ENCODE results near the gene HDAC8. TPM values are rescaled to one million over a fixed set of nuclear protein-coding genes. Genes with fewer than 3 reads are reported as not detected.

HDAC8 gene
- total RNA-seq, 2 donors from 2014 or later: 12.0 to 13.0 TPM

DNA sequence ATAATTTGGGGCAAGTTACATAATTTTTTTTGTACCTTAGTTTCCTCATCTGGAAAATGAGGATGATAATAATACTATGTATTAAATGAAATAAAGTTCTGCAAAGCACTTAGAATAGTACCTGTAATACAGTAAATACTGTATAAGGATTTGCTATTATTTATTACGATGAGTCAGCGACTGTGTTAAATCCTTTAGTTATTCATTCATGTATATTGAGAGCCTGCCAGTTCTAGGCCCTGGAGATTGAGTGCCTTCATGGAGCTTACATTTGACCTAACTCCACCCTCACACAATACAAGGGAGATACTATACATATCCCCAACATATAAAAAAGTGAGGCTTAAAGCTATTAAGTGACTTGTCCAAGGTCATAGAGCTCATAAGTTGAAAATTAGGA, 199.9 kb downstream of the HDAC8 start:
- DNase-seq (ENCODE audit: low spot score): no peak
- TF ChIP-seq, protein P1, sequence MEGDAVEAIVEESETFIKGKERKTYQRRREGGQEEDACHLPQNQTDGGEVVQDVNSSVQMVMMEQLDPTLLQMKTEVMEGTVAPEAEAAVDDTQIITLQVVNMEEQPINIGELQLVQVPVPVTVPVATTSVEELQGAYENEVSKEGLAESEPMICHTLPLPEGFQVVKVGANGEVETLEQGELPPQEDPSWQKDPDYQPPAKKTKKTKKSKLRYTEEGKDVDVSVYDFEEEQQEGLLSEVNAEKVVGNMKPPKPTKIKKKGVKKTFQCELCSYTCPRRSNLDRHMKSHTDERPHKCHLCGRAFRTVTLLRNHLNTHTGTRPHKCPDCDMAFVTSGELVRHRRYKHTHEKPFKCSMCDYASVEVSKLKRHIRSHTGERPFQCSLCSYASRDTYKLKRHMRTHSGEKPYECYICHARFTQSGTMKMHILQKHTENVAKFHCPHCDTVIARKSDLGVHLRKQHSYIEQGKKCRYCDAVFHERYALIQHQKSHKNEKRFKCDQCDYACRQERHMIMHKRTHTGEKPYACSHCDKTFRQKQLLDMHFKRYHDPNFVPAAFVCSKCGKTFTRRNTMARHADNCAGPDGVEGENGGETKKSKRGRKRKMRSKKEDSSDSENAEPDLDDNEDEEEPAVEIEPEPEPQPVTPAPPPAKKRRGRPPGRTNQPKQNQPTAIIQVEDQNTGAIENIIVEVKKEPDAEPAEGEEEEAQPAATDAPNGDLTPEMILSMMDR (IDR thresholded peaks at IDR 0.05): no peak
- Histone ChIP-seq H3K27me3 (no peaks in the 10 kb centered on the region), H3K36me3 (no peaks in the 10 kb centered on the region), H3K4me3 (no peak overlapping the region), H3K27ac (no peak overlapping the region), H3K9me3 (no peaks in the 10 kb centered on the region), H3K4me1 (no peaks in the 10 kb centered on the region)

- H3K9me3 ChIP-seq: no peaks in the 10 kb centered on the region
- no peak for DNase-seq (ENCODE audit: low spot score)
- no peaks in the 10 kb centered on the region for H3K27me3 ChIP-seq
- no peak overlapping the region for H3K27ac ChIP-seq
- no peaks in the 10 kb centered on the region for H3K4me1 ChIP-seq
- TF ChIP-seq, protein P1 (IDR thresholded peaks at IDR 0.05): no peak
- H3K4me3 ChIP-seq: no peak overlapping the region
- H3K36me3 ChIP-seq: no peaks in the 10 kb centered on the region
Observed at GRCh38 chrX:72371405-72371804, 201.2 kb downstream of the HDAC8 start.

DNA sequence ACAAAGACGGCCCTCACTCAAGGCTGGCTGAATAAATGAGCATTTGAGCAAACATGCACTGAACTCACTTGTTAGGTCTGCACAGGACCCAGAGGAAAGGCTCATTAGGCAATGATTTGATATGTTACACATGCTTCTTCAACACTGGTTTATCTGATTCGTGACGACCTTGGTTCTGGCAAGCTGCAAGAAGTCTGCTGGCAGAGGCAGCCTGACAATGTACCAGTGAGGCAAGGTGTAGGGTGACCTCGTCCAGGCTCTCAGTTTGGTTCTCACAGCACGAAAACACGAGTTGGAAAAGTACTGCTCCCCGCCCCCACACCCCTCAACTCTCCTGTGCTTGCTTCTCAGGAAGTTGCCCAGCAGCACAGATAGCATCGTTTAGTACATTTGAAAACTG, 203.8 kb downstream of the HDAC8 start:
- Histone ChIP-seq H3K27ac (no peak overlapping the region), H3K4me1 (no peaks in the 10 kb centered on the region), H3K27me3 (no peaks in the 10 kb centered on the region), H3K36me3 (no peaks in the 10 kb centered on the region), H3K9me3 (no peaks in the 10 kb centered on the region), H3K4me3 (no peak overlapping the region)
- TF ChIP-seq, protein P1 (IDR thresholded peaks at IDR 0.05): no peak
- DNase-seq (ENCODE audit: low spot score): no peak

DNA sequence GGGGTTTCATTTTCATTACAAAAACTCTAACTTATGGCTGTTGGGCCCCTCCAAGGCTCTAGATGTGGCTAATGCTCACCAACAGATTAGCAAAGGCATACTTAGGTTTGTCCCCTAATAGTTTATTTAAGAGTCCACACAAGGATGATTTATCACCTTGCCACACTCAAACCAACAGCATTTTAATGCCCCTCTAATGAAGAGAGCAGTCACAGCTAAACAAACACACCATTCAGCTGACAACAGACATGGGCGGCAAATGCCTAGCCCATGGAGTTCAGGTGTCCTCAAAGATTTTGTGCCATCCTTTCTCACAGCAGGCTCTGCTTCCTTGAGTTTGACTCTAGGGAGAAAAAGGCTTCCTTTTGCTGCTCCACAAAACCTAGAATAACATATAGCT, 205.1 kb downstream of the HDAC8 start:
- H3K27me3 ChIP-seq: no peaks in the 10 kb centered on the region
- H3K27ac ChIP-seq: no peak overlapping the region
- no peaks in the 10 kb centered on the region for H3K36me3 ChIP-seq
- TF ChIP-seq, protein P1 (IDR thresholded peaks at IDR 0.05): no peak
- H3K4me1 ChIP-seq: no peaks in the 10 kb centered on the region
- no peaks in the 10 kb centered on the region for H3K9me3 ChIP-seq
- no peak for DNase-seq (ENCODE audit: low spot score)
- no peak overlapping the region for H3K4me3 ChIP-seq

DNA sequence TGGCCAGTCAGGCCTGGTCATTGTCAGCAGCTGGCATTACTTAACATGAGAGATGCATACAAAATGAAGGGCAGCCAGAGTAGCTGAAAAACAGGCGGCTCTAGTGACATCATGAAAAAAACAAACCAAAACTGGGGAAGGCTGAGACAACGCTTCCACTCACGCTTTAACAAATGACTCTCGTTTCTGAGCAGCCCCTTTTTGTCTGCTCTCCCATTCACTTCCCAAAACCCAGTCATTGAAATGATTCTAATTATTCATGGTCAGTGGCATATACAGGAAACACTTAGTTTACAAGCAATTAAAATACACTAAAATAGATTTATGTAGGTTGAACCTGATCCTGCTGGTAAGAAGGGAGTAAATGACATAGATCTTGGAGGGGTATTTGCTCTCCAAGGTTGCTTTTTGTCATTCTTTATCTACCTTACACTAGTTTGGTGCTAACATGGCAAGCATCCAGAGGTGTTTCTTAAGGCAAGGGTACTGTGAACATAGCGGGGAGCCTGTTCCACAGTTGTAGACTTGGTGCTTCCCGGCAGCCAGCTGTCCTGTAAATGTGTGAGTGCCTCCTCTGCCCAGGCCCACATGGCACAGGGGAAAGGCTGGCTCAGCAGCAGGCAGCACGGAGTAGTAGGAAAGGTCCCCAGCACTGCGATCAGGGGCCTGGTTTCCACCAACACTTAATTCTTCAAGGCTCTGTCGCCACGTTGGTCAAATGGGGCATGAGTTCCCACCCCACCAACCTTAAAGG, 205.8 kb downstream of the HDAC8 start:
- no peak for DNase-seq (ENCODE audit: low spot score)
- TF ChIP-seq, protein P1 (IDR thresholded peaks at IDR 0.05): no peak
- Histone ChIP-seq H3K9me3 (no peaks in the 10 kb centered on the region), H3K4me3 (no peak overlapping the region), H3K27me3 (no peaks in the 10 kb centered on the region), H3K36me3 (no peaks in the 10 kb centered on the region), H3K27ac (no peak overlapping the region), H3K4me1 (no peaks in the 10 kb centered on the region)

- no peaks in the 10 kb centered on the region for H3K27me3 ChIP-seq
- TF ChIP-seq, protein P1 (IDR thresholded peaks at IDR 0.05): no peak
- no peaks in the 10 kb centered on the region for H3K9me3 ChIP-seq
- no peak overlapping the region for H3K4me3 ChIP-seq
- no peaks in the 10 kb centered on the region for H3K36me3 ChIP-seq
- H3K4me1 ChIP-seq: no peaks in the 10 kb centered on the region
- DNase-seq (ENCODE audit: low spot score): no peak
- H3K27ac ChIP-seq: no peak overlapping the region
Observed at GRCh38 chrX:72366178-72366577, 206.5 kb downstream of the HDAC8 start.

Measured in right atrium auricular region (tissue), 2 donors.